ENCODE measurements around the gene MYH10.
A peak's percentile ranks its signal among the peaks of the same experiment; 100 is the strongest.

MYH10 gene

GRCh38 chr17:8649157-8650118, 18.9 kb upstream of the MYH10 start:
- no peak for DNase-seq (ENCODE audit: low spot score)

GRCh38 chr17:8647956-8648355, 17.4 kb upstream of the MYH10 start:
- no peak for DNase-seq (ENCODE audit: low spot score)

GRCh38 chr17:8647202-8647601, 16.7 kb upstream of the MYH10 start:
- no peak for DNase-seq (ENCODE audit: low spot score)

- DNase-seq (ENCODE audit: low spot score), result no peak
These were observed 14.0 kb upstream of the MYH10 start for GRCh38 chr17:8644507-8644902.

DNA sequence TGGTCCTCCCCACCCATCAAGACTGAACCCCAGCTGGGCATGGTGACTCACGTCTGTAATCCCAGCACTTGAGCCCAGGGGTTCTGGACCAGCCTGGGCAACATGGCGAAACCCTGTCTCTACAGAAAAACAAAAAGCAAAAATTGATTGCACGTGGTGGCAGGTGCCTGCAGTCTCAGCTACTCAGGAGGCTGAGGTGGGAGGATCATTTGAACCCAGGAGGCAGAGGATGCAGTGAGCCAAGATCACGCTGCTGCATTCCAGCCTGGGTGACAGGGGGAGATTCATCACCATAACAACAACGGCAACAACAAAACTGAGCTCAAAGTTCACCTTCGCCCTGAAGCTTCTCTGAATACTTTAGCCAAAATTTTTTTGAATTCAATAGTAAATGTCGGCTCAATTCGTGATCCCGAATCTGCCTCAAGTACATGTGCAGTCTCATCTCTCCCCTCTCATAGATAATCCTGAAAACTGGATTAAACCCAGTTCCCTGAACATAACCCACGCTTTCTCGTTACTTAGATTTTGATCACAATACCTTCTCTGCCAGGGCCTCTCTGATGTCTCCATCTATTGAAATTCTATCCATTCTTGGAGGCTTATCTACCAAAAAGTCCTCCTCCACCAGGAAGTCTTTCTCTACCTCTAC, 13.5 kb upstream of the MYH10 start:
- DNase-seq (ENCODE audit: low spot score), result no peak

- no peak for DNase-seq (ENCODE audit: low spot score)
These were observed 9.2 kb upstream of the MYH10 start for GRCh38 chr17:8639709-8640108.

DNA sequence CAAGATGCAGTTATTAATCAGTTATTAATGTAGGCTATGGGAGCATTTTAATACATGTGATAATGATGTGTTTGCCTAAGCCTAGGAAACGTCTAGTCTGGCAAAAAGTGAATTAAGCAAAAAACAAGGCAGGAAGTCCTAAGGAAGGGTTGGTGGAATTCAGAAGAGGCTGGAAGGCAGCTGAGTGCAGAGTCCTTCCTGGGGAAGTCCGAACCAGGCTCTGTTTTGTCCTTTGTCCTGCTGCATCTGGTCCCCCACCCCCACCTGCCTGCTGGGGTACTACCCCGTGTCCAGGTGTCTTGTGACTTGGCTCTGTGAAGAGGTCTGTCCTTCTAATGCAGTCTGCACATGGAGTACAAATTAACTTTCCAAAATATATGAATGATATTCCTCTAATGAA, 1.5 kb upstream of the MYH10 start:
- no peak for DNase-seq (ENCODE audit: low spot score)

GRCh38 chr17:8631554-8631877, 991 bp upstream of the MYH10 start:
- no peak for DNase-seq (ENCODE audit: low spot score)

GRCh38 chr17:8630802-8631553, 453 bp upstream of the MYH10 start:
- DNase-seq (ENCODE audit: low spot score), result peak; percentile 100

- DNase-seq (ENCODE audit: low spot score), result peak; percentile 76
These were observed 926 bp downstream of the MYH10 start for GRCh38 chr17:8629371-8630226.

DNA sequence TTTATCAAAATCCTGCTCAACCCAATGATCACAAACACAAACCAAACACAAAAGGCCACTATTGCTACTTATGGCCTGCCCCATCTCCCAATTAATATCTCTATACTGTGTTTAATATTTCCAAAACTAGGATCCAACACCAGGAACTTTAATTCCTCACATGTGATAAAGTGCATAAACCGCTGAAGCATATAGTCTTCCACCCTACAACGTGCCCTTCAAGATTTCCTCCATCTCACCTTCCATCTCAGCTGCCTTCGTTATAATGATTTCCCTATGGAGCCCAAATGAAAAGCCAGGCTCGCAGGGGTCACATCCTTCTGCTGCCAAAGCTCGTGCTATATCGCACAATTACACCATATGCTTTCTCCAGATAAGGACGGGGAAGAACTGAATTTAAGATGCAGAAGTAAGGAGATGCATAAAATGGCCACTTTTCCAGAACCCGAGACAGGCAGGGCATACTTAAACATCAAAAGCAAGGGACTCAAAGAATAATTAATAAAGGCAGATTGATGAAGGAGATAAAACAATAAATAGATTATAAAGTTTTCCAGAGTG, 1.8 kb downstream of the MYH10 start:
- no peak for DNase-seq (ENCODE audit: low spot score)

GRCh38 chr17:8628172-8628571, 2.4 kb downstream of the MYH10 start:
- DNase-seq (ENCODE audit: low spot score), result no peak

- no peak for DNase-seq (ENCODE audit: low spot score)
These were observed 6.9 kb downstream of the MYH10 start for GRCh38 chr17:8623591-8623990.

DNA sequence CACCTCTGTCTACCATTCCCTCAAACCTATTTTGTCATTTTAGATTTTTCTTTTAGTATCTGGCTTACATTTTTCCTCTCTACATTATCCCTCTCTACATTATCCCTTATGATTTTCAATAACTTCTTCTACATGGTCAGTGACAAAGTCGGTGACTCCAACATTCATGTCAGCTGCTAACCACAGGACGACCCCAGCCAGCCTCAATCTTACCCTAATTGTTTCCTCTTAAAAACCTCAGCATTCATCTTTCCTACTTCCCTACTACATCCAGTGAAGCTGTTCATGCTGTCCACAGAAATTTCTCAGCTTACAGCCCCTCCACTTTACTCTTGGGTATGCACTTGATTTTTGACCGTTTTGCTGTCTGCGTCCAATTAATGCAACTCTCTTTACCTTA, 8.3 kb downstream of the MYH10 start:
- no peak for DNase-seq (ENCODE audit: low spot score)

GRCh38 chr17:8621585-8621984, 8.9 kb downstream of the MYH10 start:
- DNase-seq (ENCODE audit: low spot score), result no peak

GRCh38 chr17:8619294-8619693, 11.2 kb downstream of the MYH10 start:
- DNase-seq (ENCODE audit: low spot score), result no peak

DNA sequence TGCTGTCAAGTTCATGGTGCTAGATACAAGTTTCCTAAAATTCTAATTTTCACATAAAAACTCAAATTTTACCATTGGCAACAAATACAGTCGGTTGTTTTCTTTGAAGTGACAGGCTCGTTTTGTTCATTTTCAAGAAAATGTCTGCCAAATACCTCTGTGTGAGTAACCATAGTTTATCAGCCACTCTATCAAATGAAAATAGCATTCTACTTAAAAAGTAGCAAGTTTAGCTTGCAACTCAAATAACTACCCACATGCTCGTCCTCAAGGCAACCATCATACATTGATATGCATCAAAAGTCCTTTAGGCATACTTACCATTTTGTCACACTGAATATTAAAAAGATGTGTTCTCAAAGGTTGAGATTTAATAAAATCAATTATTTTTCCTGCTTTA, 11.7 kb downstream of the MYH10 start:
- DNase-seq (ENCODE audit: low spot score), result no peak

GRCh38 chr17:8614988-8615387, 15.5 kb downstream of the MYH10 start:
- DNase-seq (ENCODE audit: low spot score), result no peak

DNA sequence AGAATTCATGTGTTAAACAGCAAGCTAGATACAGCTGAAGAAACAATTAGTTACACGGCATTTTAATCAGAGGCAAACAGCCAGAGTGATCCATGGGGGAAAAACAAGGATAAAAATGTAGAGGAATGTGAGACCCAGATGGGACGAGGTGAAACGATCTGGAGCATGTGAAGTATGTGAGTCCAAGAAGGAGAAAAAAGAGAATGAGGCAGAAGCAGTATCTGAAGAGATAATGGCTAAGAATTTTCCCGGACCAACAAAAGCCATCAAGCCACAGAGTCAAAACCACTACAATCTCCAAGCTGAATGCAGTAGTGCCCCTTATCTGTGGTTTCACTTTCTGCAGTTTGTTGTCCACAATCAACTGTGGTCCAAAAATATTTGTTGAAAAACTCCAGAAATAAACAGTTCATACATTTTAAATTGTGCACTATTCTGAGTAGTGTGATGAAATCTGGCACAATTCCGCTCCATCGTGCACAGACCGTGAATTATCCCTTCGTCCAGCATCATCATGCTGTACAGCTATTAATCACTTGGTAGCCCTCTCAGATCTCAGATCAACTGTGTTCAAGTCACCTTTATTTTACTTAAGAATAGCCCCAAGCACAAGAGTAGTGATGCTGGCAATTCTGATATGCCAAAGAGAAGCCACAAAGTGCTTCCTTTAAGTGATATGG, 18.8 kb downstream of the MYH10 start:
- DNase-seq (ENCODE audit: low spot score), result no peak

GRCh38 chr17:8611137-8611536, 19.4 kb downstream of the MYH10 start:
- no peak for DNase-seq (ENCODE audit: low spot score)

DNA sequence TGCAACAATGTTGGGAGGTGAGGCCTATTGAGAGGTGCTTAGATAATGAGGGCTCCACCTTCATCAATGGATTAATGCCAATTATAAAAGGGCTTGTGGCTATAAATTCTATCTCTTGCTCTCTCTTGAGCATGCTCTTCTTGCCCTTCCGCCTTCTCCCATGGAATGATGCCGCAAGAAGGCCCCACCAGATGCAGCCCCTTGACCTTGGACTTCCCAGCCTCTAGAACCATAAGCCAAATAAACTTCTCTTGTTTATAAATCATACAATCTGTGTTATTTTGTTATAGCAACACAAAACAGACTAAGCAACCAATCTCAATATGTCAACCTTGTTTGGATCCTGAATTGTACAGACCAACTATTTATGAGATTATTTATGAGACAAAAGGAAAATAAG, 20.0 kb downstream of the MYH10 start:
- DNase-seq (ENCODE audit: low spot score), result no peak
